Spleen (tissue), 7 donors: Measurements from ENCODE around the gene PACSIN1.

ENCODE experiments used
- POLR2AphosphoS5 ChIP-seq, 3 donors: sonication (generic); formaldehyde crosslinking; IDR thresholded peaks; one replicate each; pipeline ENCODE4 v1.5.1; 2017; ENCODE audit warnings: antibody characterized with exemption in 3 of 3
- TF ChIP-seq, protein P1 (sequence below), 11 experiments: fragments of 200-600 bp in 7 of 11; fragments of 450-650 bp in 4 of 11; sonication (generic) in 4 of 11; IDR thresholded peaks in 8 of 11; conservative IDR thresholded peaks in 3 of 11; 1 replicate in 7 of 11; 2 replicates in 4 of 11; pipeline versions ENCODE4 v1.4.0 to v1.8.0; 2016 to 2021; ENCODE audit warnings: antibody characterized with exemption in 11 of 11, inconsistent platforms in 4 of 11, mild to moderate bottlenecking in 1 of 11
- donor health status: DM: no; HTN: no; CAD: no; lungs with moderate emphysema.
- donor health status: DM: no; HTN: no; CAD: no.
- donor health status: DM: no; HTN: no; CAD: no.

DNA sequence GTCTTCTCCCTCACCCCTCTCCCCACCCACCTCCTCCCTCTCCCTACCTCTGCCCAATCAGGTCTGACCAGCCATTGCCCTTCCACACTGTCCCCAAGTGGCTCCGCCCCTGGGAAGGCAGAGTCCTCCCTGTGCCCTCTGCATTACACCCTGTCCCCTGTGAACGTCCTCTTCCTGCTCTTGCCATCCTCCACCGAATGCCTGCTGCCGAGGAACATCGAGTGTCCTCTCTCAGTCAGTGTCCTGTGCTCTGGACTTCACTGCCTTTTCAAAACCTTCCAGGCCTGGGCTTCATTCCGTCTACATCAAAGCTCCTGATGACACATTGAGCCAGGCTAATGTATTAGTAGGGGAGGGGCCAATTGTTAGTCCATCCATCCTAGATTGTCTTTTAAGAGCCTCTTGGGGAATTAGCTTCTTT lies 3.3 kb upstream of the PACSIN1 start:
- TF ChIP-seq, protein P1, sequence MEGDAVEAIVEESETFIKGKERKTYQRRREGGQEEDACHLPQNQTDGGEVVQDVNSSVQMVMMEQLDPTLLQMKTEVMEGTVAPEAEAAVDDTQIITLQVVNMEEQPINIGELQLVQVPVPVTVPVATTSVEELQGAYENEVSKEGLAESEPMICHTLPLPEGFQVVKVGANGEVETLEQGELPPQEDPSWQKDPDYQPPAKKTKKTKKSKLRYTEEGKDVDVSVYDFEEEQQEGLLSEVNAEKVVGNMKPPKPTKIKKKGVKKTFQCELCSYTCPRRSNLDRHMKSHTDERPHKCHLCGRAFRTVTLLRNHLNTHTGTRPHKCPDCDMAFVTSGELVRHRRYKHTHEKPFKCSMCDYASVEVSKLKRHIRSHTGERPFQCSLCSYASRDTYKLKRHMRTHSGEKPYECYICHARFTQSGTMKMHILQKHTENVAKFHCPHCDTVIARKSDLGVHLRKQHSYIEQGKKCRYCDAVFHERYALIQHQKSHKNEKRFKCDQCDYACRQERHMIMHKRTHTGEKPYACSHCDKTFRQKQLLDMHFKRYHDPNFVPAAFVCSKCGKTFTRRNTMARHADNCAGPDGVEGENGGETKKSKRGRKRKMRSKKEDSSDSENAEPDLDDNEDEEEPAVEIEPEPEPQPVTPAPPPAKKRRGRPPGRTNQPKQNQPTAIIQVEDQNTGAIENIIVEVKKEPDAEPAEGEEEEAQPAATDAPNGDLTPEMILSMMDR (IDR thresholded peaks at IDR 0.05 in 8 of 11, conservative IDR thresholded peaks at IDR 0.05 in 3 of 11) = no peak
- TF ChIP-seq POLR2AphosphoS5 (IDR thresholded peaks at IDR 0.05) = no peak
